Activated CD4-positive, alpha-beta T cell treated with anti-CD3 and anti-CD28 coated beads, Interleukin-2, amount 50 U/mL, for 24 hours (primary cell): ENCODE results near the gene VARS2.
"Not testable (repeated sequence)": the region's sequence is repeated elsewhere in the genome, so short reads cannot be mapped to it uniquely, and the experiment has no call there.

Experiments
- DNase-seq, 2 donors: peaks; one replicate each; pipeline ENCODE4 v3.0.0-alpha.2; 2020; ENCODE audit warnings: low read depth in 1 of 2, low spot score in 1 of 2

VARS2 gene

GRCh38 chr6:30960907-30961673 lies 47.1 kb downstream of the VARS2 start:
- no peak for DNase-seq

- no peak for DNase-seq
Measured at GRCh38 chr6:30962716-30963115, 48.7 kb downstream of the VARS2 start.

- DNase-seq: no peak
Measured at GRCh38 chr6:30963641-30964040, 49.6 kb downstream of the VARS2 start.

- DNase-seq: no peak
Measured at GRCh38 chr6:30964075-30964474, 50.0 kb downstream of the VARS2 start.

GRCh38 chr6:30965140-30965601 lies 51.1 kb downstream of the VARS2 start:
- no peak for DNase-seq

- DNase-seq: no peak
Measured at GRCh38 chr6:30966154-30966553, 52.1 kb downstream of the VARS2 start.

- DNase-seq: not testable (repeated sequence)
Measured at GRCh38 chr6:30969171-30969570, 55.1 kb downstream of the VARS2 start.

- DNase-seq: no peak
Measured at GRCh38 chr6:30970946-30971345, 56.9 kb downstream of the VARS2 start.

GRCh38 chr6:30972816-30973215 lies 58.8 kb downstream of the VARS2 start:
- no peak for DNase-seq

- no peak for DNase-seq
Measured at GRCh38 chr6:30974490-30975252, 60.6 kb downstream of the VARS2 start.
